ENCODE data around the gene LMBR1. TPM values are rescaled to one million over a fixed set of nuclear protein-coding genes. Genes with fewer than 3 reads are reported as not detected.
"Not testable (repeated sequence)": the region's sequence is repeated elsewhere in the genome, so short reads cannot be mapped to it uniquely, and the experiment has no call there.

Gene LMBR1
- total RNA-seq, 8 experiments from 2014 or later, result 26.4 to 64.1 (median 31.4) TPM

DNA sequence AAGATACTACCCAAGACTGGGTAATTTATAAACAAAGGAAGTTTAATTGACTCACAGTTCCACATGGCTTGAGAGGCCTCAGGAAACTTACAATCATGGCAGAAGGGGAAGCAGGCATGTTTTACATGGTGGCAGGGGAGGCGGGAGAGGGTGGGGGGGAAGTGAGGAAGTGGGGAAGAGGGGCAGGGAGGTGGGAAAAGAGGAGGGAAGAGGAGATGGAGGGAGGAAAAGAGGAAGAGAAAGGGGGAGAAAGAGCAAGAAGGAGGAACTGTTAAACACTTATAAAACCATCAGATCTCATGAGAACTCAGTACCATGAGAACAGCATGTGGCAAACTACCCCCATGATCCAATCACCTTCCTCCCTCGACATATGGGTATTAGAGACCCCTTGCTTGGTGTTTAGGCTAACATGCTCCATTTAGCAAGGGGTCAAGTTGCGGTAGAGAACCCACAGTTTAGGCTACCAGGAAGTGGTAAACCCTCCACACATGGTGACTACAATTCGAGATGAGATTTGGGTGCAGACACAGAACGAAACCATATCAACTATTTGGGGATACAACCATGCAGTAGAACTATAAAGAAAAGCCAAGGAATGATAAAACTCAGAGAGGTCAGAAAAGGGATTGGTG is 3.5 kb upstream of the LMBR1 start:
- in situ Hi-C loops (cut with MboI; ENCODE audit: low pct_unique_long_range_greater_than_20kb in 2 of 9, low sequenced_read_pairs in 9 of 9, unreplicated experiment in 9 of 9), result no loop called here
- H3K4me1 ChIP-seq (replicated peaks in 1 of 2), result peaks cover 4 to 6% of the 10 kb centered on the region in 2 donors
- H3K27ac ChIP-seq, result no peak overlapping the region
- WGBS, 10 experiments, result 44 to 93% (median 82%) methylated on average over 1 to 4 of the region's 5 CpGs; no CpG with 5 or more reads in 1 of the 10 experiments
- H3K4me3 ChIP-seq, result no peak overlapping the region
- ATAC-seq (replicated peaks in 6 of 8), result no peak

GRCh38 chr7:156895024-156895780 is 2.2 kb upstream of the LMBR1 start:
- no peak for ATAC-seq (replicated peaks in 6 of 8)
- Histone ChIP-seq H3K27ac (no peak overlapping the region), H3K4me1 (replicated peaks in 1 of 2) (peaks cover 7 to 9% of the 10 kb centered on the region in 2 donors), H3K4me3 (no peak overlapping the region)
- 36 to 100% (median 97%) methylated on average over 1 to 4 of the region's 6 CpGs; no CpG with 5 or more reads in 5 of the 10 experiments for WGBS, 10 experiments
- in situ Hi-C loops (cut with MboI; ENCODE audit: low pct_unique_long_range_greater_than_20kb in 2 of 9, low sequenced_read_pairs in 9 of 9, unreplicated experiment in 9 of 9), result no loop called here

GRCh38 chr7:156892081-156892800 is 742 bp downstream of the LMBR1 start:
- in situ Hi-C loops (cut with MboI; ENCODE audit: low pct_unique_long_range_greater_than_20kb in 2 of 9, low sequenced_read_pairs in 9 of 9, unreplicated experiment in 9 of 9), result no loop called here
- ATAC-seq (replicated peaks in 6 of 8), result peak in 5 of 8 experiments; percentile 11 to 56 (median 51)
- H3K4me3 ChIP-seq, result peak overlapping the region; percentile 84 to 99 (median 91)
- WGBS, 10 experiments, result 0 to 75% (median 2%) methylated on average over 1 to 9 of the region's 57 CpGs; no CpG with 5 or more reads in 1 of the 10 experiments
- peaks cover 7 to 9% of the 10 kb centered on the region in 2 donors for H3K4me1 ChIP-seq (replicated peaks in 1 of 2)
- H3K27ac ChIP-seq, result peak overlapping the region; percentile 89 to 93

DNA sequence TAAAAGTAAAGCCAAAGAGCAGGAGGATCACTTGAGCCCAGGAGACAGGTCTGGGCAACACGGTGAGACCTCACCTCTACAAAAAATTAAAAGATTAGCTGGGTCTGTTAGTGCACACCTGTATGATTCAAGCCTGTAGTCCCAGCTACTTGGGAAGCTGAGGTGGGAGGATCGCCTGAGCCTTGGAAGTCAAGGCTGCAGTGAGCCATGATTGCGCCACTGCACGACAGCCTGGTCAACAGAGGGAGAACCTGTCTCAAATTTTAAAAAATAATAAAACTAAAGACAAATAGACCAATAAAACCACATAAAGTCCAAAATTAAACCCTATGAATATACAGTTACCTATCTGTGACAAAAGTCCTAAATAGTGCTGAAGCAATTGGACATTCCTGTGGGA is 3.2 kb downstream of the LMBR1 start:
- in situ Hi-C loops (cut with MboI; ENCODE audit: low pct_unique_long_range_greater_than_20kb in 2 of 9, low sequenced_read_pairs in 9 of 9, unreplicated experiment in 9 of 9), result no loop called here
- ATAC-seq (replicated peaks in 6 of 8), result no peak
- peaks cover 7 to 9% of the 10 kb centered on the region in 2 donors for H3K4me1 ChIP-seq (replicated peaks in 1 of 2)
- H3K4me3 ChIP-seq, result no peak overlapping the region
- 80 to 100% (median 94%) methylated on average over 1 to 4 of the region's 4 CpGs; no CpG with 5 or more reads in 2 of the 10 experiments for WGBS, 10 experiments
- H3K27ac ChIP-seq, result no peak overlapping the region

- peaks cover 7 to 8% of the 10 kb centered on the region in 2 donors for H3K4me1 ChIP-seq (replicated peaks in 1 of 2)
- H3K27ac ChIP-seq, result no peak overlapping the region
- 0 to 100% (median 78%) methylated on average over 1 of the region's 1 CpG for WGBS, 10 experiments
- ATAC-seq (replicated peaks in 6 of 8), result no peak
- H3K4me3 ChIP-seq, result no peak overlapping the region
- in situ Hi-C loops (cut with MboI; ENCODE audit: low pct_unique_long_range_greater_than_20kb in 2 of 9, low sequenced_read_pairs in 9 of 9, unreplicated experiment in 9 of 9), result no loop called here
These were observed 3.9 kb downstream of the LMBR1 start for GRCh38 chr7:156889089-156889488.

GRCh38 chr7:156886020-156886795 is 6.8 kb downstream of the LMBR1 start:
- WGBS, 10 experiments, result 28 to 100% (median 88%) methylated on average over 1 to 6 of the region's 6 CpGs
- peak in 4 of 8 experiments; percentile 16 to 97 (median 96) for ATAC-seq (replicated peaks in 6 of 8)
- H3K4me1 ChIP-seq (replicated peaks in 1 of 2), result no peaks in the 10 kb centered on the region
- H3K4me3 ChIP-seq, result no peak overlapping the region
- H3K27ac ChIP-seq, result no peak overlapping the region
- in situ Hi-C loops (cut with MboI; ENCODE audit: low pct_unique_long_range_greater_than_20kb in 2 of 9, low sequenced_read_pairs in 9 of 9, unreplicated experiment in 9 of 9), result no loop called here

- Histone ChIP-seq H3K4me1 (replicated peaks in 1 of 2) (no peaks in the 10 kb centered on the region), H3K27ac (no peak overlapping the region), H3K4me3 (no peak overlapping the region)
- no peak for ATAC-seq (replicated peaks in 6 of 8)
- in situ Hi-C loops (cut with MboI; ENCODE audit: low pct_unique_long_range_greater_than_20kb in 2 of 9, low sequenced_read_pairs in 9 of 9, unreplicated experiment in 9 of 9), result no loop called here
- WGBS, 10 experiments, result 70 to 100% (median 84%) methylated on average over 1 to 3 of the region's 3 CpGs
These were observed 11.3 kb downstream of the LMBR1 start for GRCh38 chr7:156881679-156882078.

DNA sequence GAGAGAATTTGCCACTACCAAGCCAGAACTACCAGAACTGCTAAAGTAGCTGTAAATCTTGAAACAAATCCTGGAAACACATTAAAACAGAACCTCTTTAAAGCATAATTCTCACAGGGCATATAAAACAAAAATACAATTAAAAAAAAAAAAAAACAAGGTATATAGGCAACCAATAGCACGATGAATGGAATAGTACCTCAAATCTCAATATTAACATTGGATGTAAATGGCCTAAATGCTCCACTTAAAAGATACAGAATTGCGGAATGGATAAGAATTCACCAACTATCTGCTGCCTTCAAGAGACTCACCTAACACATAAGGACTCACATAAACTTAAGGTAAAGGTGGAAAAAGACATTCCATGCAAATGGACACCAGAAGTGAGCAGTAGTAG is 17.2 kb downstream of the LMBR1 start:
- WGBS, 10 experiments, result 83 to 100% (median 100%) methylated on average over 1 to 2 of the region's 2 CpGs
- Histone ChIP-seq H3K27ac (no peak overlapping the region), H3K4me1 (replicated peaks in 1 of 2) (no peaks in the 10 kb centered on the region), H3K4me3 (no peak overlapping the region)
- no peak for ATAC-seq (replicated peaks in 6 of 8)
- in situ Hi-C loops (cut with MboI; ENCODE audit: low pct_unique_long_range_greater_than_20kb in 2 of 9, low sequenced_read_pairs in 9 of 9, unreplicated experiment in 9 of 9), result no loop called here

DNA sequence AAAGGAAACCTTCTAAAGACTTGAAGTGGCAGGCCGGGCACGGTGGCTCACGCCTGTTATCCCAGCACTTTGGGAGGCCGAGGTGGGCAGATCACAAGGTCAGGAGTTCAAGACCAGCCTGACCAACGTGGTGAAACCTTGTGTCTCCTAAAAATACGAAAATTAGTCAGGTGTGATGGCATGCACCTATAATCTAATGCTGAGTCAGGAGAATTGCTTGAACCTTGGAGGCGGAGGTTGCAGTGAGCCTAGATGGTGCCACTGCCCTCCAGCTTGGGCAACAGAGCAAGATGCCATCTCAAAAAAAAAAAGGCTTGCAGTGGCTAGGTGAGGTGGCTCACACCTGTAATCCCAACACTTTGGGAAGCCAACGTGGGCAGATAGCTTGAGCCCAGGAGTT is 24.6 kb downstream of the LMBR1 start:
- in situ Hi-C loops (cut with MboI; ENCODE audit: low pct_unique_long_range_greater_than_20kb in 2 of 9, low sequenced_read_pairs in 9 of 9, unreplicated experiment in 9 of 9); H3K27ac ChIP-seq; H3K4me3 ChIP-seq; ATAC-seq (replicated peaks in 6 of 8); H3K4me1 ChIP-seq (replicated peaks in 1 of 2): not testable (repeated sequence)
- 53 to 100% (median 100%) methylated on average over 1 to 6 of the region's 8 CpGs; no CpG with 5 or more reads in 1 of the 10 experiments for WGBS, 10 experiments

GRCh38 chr7:156865493-156865892 is 27.5 kb downstream of the LMBR1 start:
- Histone ChIP-seq H3K4me3 (no peak overlapping the region), H3K27ac (no peak overlapping the region), H3K4me1 (replicated peaks in 1 of 2) (no peaks in the 10 kb centered on the region)
- WGBS, 10 experiments, result 0 to 100% (median 33%) methylated on average over 1 of the region's 1 CpG; no CpG with 5 or more reads in 1 of the 10 experiments
- in situ Hi-C loops (cut with MboI; ENCODE audit: low pct_unique_long_range_greater_than_20kb in 2 of 9, low sequenced_read_pairs in 9 of 9, unreplicated experiment in 9 of 9), result no loop called here
- ATAC-seq (replicated peaks in 6 of 8), result no peak

DNA sequence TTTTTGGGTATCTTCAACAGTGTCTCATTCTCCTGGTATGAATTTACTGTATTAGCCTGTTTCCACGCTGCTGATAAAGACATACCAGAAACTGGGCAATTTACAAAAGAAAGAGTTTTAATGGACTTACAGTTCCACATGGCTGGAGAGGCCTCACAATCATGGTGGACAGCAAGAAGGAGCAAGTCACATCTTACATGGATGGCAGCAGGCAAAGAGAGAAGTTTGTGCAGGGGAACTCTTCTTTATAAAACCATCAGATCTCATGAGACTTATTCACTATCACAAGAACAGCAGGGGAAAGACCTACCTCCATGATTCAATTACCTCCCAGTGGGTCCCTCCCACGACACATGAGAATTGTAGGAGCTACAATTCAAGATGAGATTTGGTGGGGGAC is 31.0 kb downstream of the LMBR1 start:
- ATAC-seq (replicated peaks in 6 of 8), result not testable (repeated sequence)

DNA sequence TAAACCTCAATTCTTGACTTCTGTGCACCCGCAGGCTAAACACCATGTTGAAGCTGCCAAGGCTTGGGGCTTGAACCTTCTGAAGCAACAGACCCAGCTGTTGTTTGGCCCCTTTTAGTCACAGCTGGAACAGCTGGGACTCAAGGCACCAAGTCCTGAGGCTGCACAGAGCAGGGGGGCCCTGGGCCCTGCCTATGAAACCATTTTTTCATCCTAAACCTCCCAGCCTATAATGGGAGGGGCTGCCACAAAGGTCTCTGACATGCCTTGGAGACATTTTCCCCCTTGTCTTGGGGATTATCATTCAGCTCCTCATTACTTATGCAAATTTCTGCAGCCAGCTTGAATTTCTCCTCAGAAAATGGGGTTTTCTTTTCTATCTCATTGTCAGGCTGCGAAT is 31.8 kb downstream of the LMBR1 start:
- Histone ChIP-seq H3K4me3 (no peak overlapping the region), H3K27ac (no peak overlapping the region), H3K4me1 (replicated peaks in 1 of 2) (no peaks in the 10 kb centered on the region)
- in situ Hi-C loops (cut with MboI; ENCODE audit: low pct_unique_long_range_greater_than_20kb in 2 of 9, low sequenced_read_pairs in 9 of 9, unreplicated experiment in 9 of 9), result no loop called here
- ATAC-seq (replicated peaks in 6 of 8), result no peak
- WGBS, 10 experiments, result 80 to 100% (median 95%) methylated on average over 1 to 2 of the region's 2 CpGs; no CpG with 5 or more reads in 2 of the 10 experiments

More for the DNA sequence above, 31.0 kb downstream of the LMBR1 start:
- H3K4me3 ChIP-seq; in situ Hi-C loops (cut with MboI; ENCODE audit: low pct_unique_long_range_greater_than_20kb in 2 of 9, low sequenced_read_pairs in 9 of 9, unreplicated experiment in 9 of 9); H3K27ac ChIP-seq; H3K4me1 ChIP-seq (replicated peaks in 1 of 2): not testable (repeated sequence)
- 80 to 100% (median 100%) methylated on average over 1 to 2 of the region's 2 CpGs for WGBS, 10 experiments
